Measurements from ENCODE around the gene CYP2J2.

- TF ChIP-seq CTCF (IDR thresholded peaks at IDR 0.05; ENCODE audit: insufficient read depth, low read depth, low read length) (no peak), EZH2 (IDR thresholded peaks at IDR 0.05; ENCODE audit: insufficient read depth, low read length) (no peak)
These were observed 2.4 kb upstream of the CYP2J2 start for GRCh38 chr1:59928996-59929395.
